HL-60 (cell line): ENCODE results near the gene DPP4.

Experiments
- DNase-seq, 2 experiments: peaks; one replicate each; pipeline ENCODE4 v3.0.0-alpha.2; 2010 to 2020; ENCODE audit warnings: low read depth in 1 of 2, low spot score in 1 of 2
- H3K27ac ChIP-seq: fragments of 250-450 bp; sonication (Bioruptor Pico); replicated peaks from 2 replicates; pipeline ENCODE4 v1.5.1; 2020; ENCODE audit warnings: mild to moderate bottlenecking, moderate library complexity
- H3K27me3 ChIP-seq: fragments of 250-450 bp; sonication (Bioruptor Pico); 2 replicates; pipeline ENCODE4 v1.5.1; 2021; ENCODE audit warnings: mild to moderate bottlenecking, moderate library complexity; ENCODE audit not compliant: insufficient read depth, poor library complexity, severe bottlenecking
- H3K4me3 ChIP-seq: replicated peaks from 2 replicates; pipeline ENCODE4 v1.5.1; 2011; ENCODE audit warnings: mild to moderate bottlenecking, control low read depth, low read length; ENCODE audit not compliant: insufficient read depth
- CTCF ChIP-seq: IDR thresholded peaks from one replicate; pipeline ENCODE4 v1.5.1; 2011; ENCODE audit warnings: low read length, control low read depth, inconsistent platforms; ENCODE audit not compliant: insufficient read depth
- GABPA ChIP-seq: IDR thresholded peaks from 2 replicates; pipeline ENCODE4 v1.6.1; 2012; ENCODE audit warnings: low read depth
- POLR2AphosphoS5 ChIP-seq: IDR thresholded peaks from 2 replicates; pipeline ENCODE4 v1.6.1; 2012; ENCODE audit warnings: low read depth
- REST ChIP-seq: IDR thresholded peaks from 2 replicates; pipeline ENCODE4 v1.6.1; 2012; ENCODE audit warnings: low read depth; ENCODE audit not compliant: insufficient replicate concordance
- SPI1 ChIP-seq: IDR thresholded peaks from 2 replicates; pipeline ENCODE4 v1.6.1; 2012; ENCODE audit warnings: low read depth, mild to moderate bottlenecking, borderline replicate concordance

The DPP4 gene

GRCh38 chr2:162113088-162113775 lies 39.2 kb upstream of the DPP4 start:
- DNase-seq: no peak
- Histone ChIP-seq H3K4me3 (no peak overlapping the region), H3K27me3 (no peaks in the 10 kb centered on the region), H3K27ac (no peak overlapping the region)
- TF ChIP-seq POLR2AphosphoS5 (no peak), REST (no peak), CTCF (no peak), GABPA (no peak), SPI1 (no peak)

- TF ChIP-seq POLR2AphosphoS5: no peak
- no peak for TF ChIP-seq CTCF
- TF ChIP-seq GABPA: no peak
- TF ChIP-seq SPI1: no peak
- TF ChIP-seq REST: no peak
- H3K27ac ChIP-seq: no peak overlapping the region
- H3K4me3 ChIP-seq: no peak overlapping the region
- H3K27me3 ChIP-seq: peaks cover 5% of the 10 kb centered on the region
- DNase-seq: no peak
Observed at GRCh38 chr2:162111958-162112850, 38.2 kb upstream of the DPP4 start.

GRCh38 chr2:162107361-162107901 lies 33.4 kb upstream of the DPP4 start:
- no peak for DNase-seq
- no peak overlapping the region for H3K27ac ChIP-seq
- no peak overlapping the region for H3K4me3 ChIP-seq
- peaks cover 5% of the 10 kb centered on the region for H3K27me3 ChIP-seq
- no peak for TF ChIP-seq SPI1

- DNase-seq: no peak
- H3K27me3 ChIP-seq: peaks cover 5% of the 10 kb centered on the region
- no peak overlapping the region for H3K4me3 ChIP-seq
- no peak overlapping the region for H3K27ac ChIP-seq
- TF ChIP-seq SPI1 (no peak), CTCF (no peak), POLR2AphosphoS5 (no peak), GABPA (no peak), REST (no peak)
Observed at GRCh38 chr2:162106746-162107145, 32.7 kb upstream of the DPP4 start.
